ENCODE results near the gene CXCL8. TPM values are rescaled to one million over a fixed set of nuclear protein-coding genes. Genes with fewer than 3 reads are reported as not detected.

The CXCL8 gene
- polyA plus RNA-seq, 1 donor: 3.3 TPM

Other genes with a start within 250 kb of the CXCL8 start
- not detected for gene RASSF6, start 120.1 kb upstream of the CXCL8 start, polyA plus RNA-seq (ENCODE audit: insufficient read length)
- not detected for gene CXCL6, start 96.1 kb downstream of the CXCL8 start, polyA plus RNA-seq (ENCODE audit: insufficient read length)
- gene PF4V1, start 112.7 kb downstream of the CXCL8 start, polyA plus RNA-seq (ENCODE audit: insufficient read length): not detected
- gene CXCL1, start 128.8 kb downstream of the CXCL8 start, polyA plus RNA-seq (ENCODE audit: insufficient read length): not detected
- 1.3 TPM for gene PF4, start 241.5 kb downstream of the CXCL8 start, polyA plus RNA-seq (ENCODE audit: insufficient read length)
- gene PPBP, start 247.6 kb downstream of the CXCL8 start, polyA plus RNA-seq (ENCODE audit: insufficient read length): 2.8 TPM